PC-3 (cell line): Measurements from ENCODE around the gene BAIAP3. TPM values are rescaled to one million over a fixed set of nuclear protein-coding genes. Genes with fewer than 3 reads are reported as not detected.

Experiments
- ATAC-seq: fragments of 200-7000 bp; cut with Tn5 transposase; 2 replicates; pipeline ENCODE4 v1.9.1; 2020; ENCODE audit warnings: mild to moderate bottlenecking, moderate library complexity
- BruUV-seq: library from RNA; stranded (reverse); fragments of 400-500 nt; replicated peaks from 2 replicates; lab custom pipeline; 2021; lab: Mats Ljungman, UMichigan
- CTCF ChIA-PET: fragments of 300-600 bp; sonication (Branson Sonifier 250); formaldehyde crosslinking; loops from one replicate; lab custom pipeline; 2022; ENCODE audit warnings: antibody characterized with exemption; lab: Charles Lee
- POLR2A ChIA-PET: fragments of 300-600 bp; sonication (Branson Sonifier 250); formaldehyde crosslinking; loops from one replicate; lab custom pipeline; 2022; ENCODE audit warnings: antibody characterized with exemption; ENCODE audit not compliant: unreplicated experiment; lab: Charles Lee
- DNase-seq: peaks from one replicate; pipeline ENCODE4 v3.0.0-alpha.2; 2015
- H2AFZ ChIP-seq: fragments of 300-600 bp; sonication (generic); 2 replicates; pipeline ENCODE4 v1.6.0; 2016; ENCODE audit warnings: antibody characterized with exemption, low read length
- H3F3A ChIP-seq: fragments of 300-600 bp; sonication (generic); one replicate; pipeline ENCODE4 v1.6.0; 2017; ENCODE audit warnings: antibody characterized with exemption, low read length, control low read depth, mild to moderate bottlenecking; ENCODE audit not compliant: unreplicated experiment
- H3K27ac ChIP-seq: fragments of 300-600 bp; sonication (generic); 2 replicates; pipeline ENCODE4 v1.5.1; 2016; ENCODE audit warnings: mild to moderate bottlenecking, low read length
- H3K27me3 ChIP-seq: fragments of 300-600 bp; sonication (generic); 2 replicates; pipeline ENCODE4 v1.6.1; 2016; ENCODE audit warnings: low read length, mixed read lengths
- H3K36me3 ChIP-seq: fragments of 300-600 bp; sonication (generic); 2 replicates; pipeline ENCODE4 v1.6.1; 2016; ENCODE audit warnings: low read depth, mixed run types, low read length, mixed read lengths
- H3K4me1 ChIP-seq: fragments of 300-600 bp; sonication (generic); 2 replicates; pipeline ENCODE4 v1.5.1; 2016; ENCODE audit warnings: low read length; ENCODE audit not compliant: insufficient read depth
- H3K4me2 ChIP-seq: fragments of 300-600 bp; sonication (generic); 2 replicates; pipeline ENCODE4 v1.6.0; 2016; ENCODE audit warnings: low read length
- H3K4me3 ChIP-seq: fragments of 300-600 bp; sonication (generic); 2 replicates; pipeline ENCODE4 v1.5.1; 2016; ENCODE audit warnings: mild to moderate bottlenecking, low read length, mixed read lengths
- H3K79me2 ChIP-seq: fragments of 300-600 bp; sonication (generic); 2 replicates; pipeline ENCODE4 v1.6.1; 2017; ENCODE audit warnings: low read length, mixed read lengths
- H3K9ac ChIP-seq: fragments of 300-600 bp; sonication (generic); 2 replicates; pipeline ENCODE4 v1.6.0; 2016; ENCODE audit warnings: mild to moderate bottlenecking, low read length
- H3K9me2 ChIP-seq: fragments of 300-600 bp; sonication (generic); replicated peaks from 2 replicates; pipeline ENCODE4 v1.6.1; 2016; ENCODE audit warnings: mixed run types, low read length, mixed read lengths
- H3K9me3 ChIP-seq: fragments of 300-600 bp; sonication (generic); 2 replicates; pipeline ENCODE4 v1.6.1; 2016; ENCODE audit warnings: low read length, mixed read lengths
- H4K20me1 ChIP-seq: fragments of 300-600 bp; sonication (generic); 2 replicates; pipeline ENCODE4 v1.6.1; 2016; ENCODE audit warnings: low read length, mixed read lengths
- EZH2 ChIP-seq: fragments of 300-600 bp; sonication (generic); IDR thresholded peaks from one replicate; pipeline ENCODE4 v1.6.1; 2017; ENCODE audit warnings: antibody characterized with exemption, mild to moderate bottlenecking, low read length; ENCODE audit not compliant: unreplicated experiment
- EZH2phosphoT487 ChIP-seq: fragments of 300-600 bp; sonication (generic); IDR thresholded peaks from 2 replicates; pipeline ENCODE4 v1.6.1; 2018; ENCODE audit warnings: mild to moderate bottlenecking, antibody characterized with exemption, low read length, borderline replicate concordance
- intact Hi-C: fragments of 100-400 bp; cut with micrococcal nuclease; formaldehyde crosslinking; loops from 2 replicates; pipeline ENCODE4 v1.9.0; 2023
- total RNA-seq: library from RNA; depleted of rRNA; stranded (reverse); fragments of >200 nt; gene quantifications from 2 replicates; pipeline ENCODE4 v1.2.3, GENCODE V29; 2014
- TF ChIP-seq, protein P1 (sequence below): fragments of 300-600 bp; sonication (generic); conservative IDR thresholded peaks from 2 replicates; pipeline ENCODE4 v1.5.1; 2017; ENCODE audit warnings: antibody characterized with exemption, low read depth, mild to moderate bottlenecking, low read length

Gene BAIAP3
- total RNA-seq, 1 experiment from 2014 or later, result 13.1 TPM

DNA sequence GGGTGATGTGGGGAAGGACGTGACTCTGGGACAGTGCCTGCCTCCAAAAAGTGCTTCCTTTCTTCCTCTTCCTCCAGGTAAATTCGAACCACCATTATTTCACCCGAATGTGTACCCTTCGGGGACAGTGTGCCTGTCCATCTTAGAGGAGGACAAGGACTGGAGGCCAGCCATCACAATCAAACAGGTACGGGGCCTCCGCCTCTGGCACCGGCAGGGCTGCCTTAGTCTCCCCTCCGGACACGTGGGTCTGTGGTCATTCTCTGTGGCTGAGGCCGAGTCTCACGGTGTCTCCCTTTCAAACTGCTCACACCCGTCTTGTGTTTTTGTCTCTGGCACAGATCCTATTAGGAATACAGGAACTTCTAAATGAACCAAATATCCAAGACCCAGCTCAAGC lies 13.3 kb upstream of the BAIAP3 start:
- Histone ChIP-seq H3F3A (no peaks in the 10 kb centered on the region), H3K4me3 (no peak overlapping the region), H3K4me1 (no peaks in the 10 kb centered on the region), H3K79me2 (peaks cover 18% of the 10 kb centered on the region; the same call in 1 of the 2 replicates), H3K9me3 (no peaks in the 10 kb centered on the region), H3K27ac (no peak overlapping the region), H3K27me3 (no peaks in the 10 kb centered on the region), H4K20me1 (no peaks in the 10 kb centered on the region), H2AFZ (no peak overlapping the region), H3K9me2 (no peaks in the 10 kb centered on the region), H3K4me2 (no peak overlapping the region), H3K36me3 (peaks cover 37% of the 10 kb centered on the region), H3K9ac (no peak overlapping the region)
- intact Hi-C loops, result no loop called here
- ATAC-seq (no peak), DNase-seq (no peak)
- POLR2A ChIA-PET, result no interaction called here
- CTCF ChIA-PET, result no interaction called here
- no TSS peak for BruUV-seq
- TF ChIP-seq, protein P1, sequence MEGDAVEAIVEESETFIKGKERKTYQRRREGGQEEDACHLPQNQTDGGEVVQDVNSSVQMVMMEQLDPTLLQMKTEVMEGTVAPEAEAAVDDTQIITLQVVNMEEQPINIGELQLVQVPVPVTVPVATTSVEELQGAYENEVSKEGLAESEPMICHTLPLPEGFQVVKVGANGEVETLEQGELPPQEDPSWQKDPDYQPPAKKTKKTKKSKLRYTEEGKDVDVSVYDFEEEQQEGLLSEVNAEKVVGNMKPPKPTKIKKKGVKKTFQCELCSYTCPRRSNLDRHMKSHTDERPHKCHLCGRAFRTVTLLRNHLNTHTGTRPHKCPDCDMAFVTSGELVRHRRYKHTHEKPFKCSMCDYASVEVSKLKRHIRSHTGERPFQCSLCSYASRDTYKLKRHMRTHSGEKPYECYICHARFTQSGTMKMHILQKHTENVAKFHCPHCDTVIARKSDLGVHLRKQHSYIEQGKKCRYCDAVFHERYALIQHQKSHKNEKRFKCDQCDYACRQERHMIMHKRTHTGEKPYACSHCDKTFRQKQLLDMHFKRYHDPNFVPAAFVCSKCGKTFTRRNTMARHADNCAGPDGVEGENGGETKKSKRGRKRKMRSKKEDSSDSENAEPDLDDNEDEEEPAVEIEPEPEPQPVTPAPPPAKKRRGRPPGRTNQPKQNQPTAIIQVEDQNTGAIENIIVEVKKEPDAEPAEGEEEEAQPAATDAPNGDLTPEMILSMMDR, result no peak
- TF ChIP-seq EZH2phosphoT487 (no peak), EZH2 (no peak)

DNA sequence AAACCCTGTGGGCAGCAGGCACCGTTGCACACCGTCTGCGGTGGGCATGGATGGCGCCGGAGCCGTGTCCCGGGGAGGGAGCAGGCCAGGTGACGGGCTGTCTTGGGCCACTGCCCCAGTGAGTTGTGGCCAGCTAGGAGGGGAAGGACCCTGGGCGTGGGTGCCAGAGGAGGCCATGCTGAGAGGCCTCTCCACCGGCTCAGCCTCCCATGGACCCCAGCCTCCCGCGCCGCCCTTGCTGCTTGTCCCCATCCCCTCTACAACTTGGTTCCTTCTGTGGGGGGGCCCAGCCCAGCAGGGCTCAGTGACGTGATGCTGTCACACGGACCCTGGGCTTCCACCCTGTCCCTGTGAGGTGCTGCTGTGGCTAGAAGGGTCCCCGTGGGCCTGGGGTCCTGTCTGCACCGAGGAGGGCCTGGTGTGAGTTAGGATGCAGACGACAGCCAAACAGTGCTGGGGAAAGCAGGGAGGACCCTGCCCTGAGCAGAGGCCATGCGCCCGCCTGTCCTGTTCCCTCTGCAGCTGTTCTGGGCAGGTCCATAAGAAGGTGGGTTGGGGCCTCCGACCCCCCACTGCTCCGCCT lies 12.7 kb upstream of the BAIAP3 start:
- Histone ChIP-seq H3K9me2 (no peaks in the 10 kb centered on the region), H3F3A (no peaks in the 10 kb centered on the region), H3K36me3 (peaks cover 31% of the 10 kb centered on the region), H3K4me3 (no peak overlapping the region), H4K20me1 (no peaks in the 10 kb centered on the region), H2AFZ (no peak overlapping the region), H3K4me1 (no peaks in the 10 kb centered on the region), H3K9me3 (no peaks in the 10 kb centered on the region), H3K27ac (no peak overlapping the region), H3K4me2 (no peak overlapping the region), H3K79me2 (peaks cover 13% of the 10 kb centered on the region; the same call in 1 of the 2 replicates), H3K27me3 (no peaks in the 10 kb centered on the region), H3K9ac (no peak overlapping the region)
- ChIA-PET POLR2A (no interaction called here), CTCF (no interaction called here)
- DNase-seq, result no peak
- TF ChIP-seq EZH2phosphoT487 (no peak), EZH2 (no peak)
- TF ChIP-seq, protein P1, result no peak
- BruUV-seq, result no TSS peak
- intact Hi-C loops, result no loop called here
- ATAC-seq, result no peak

DNA sequence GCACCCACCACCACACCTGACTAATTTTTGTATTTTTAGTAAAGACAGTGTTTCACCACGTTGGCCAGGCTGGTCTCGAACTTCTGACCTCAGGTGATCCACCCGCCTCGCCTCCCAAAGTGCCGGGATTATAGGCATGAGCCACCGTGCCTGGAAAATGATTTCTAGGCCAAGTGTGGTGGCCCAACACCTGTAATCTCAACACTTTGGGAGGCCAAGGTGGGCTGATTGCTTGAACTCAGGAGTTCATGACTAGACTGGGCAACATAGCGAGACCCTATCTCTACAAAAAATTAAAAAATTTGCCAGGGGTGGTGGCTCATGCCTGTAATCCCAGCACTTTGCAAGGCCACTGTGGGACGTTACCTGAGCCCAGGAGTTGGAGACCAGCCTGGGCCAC lies 11.0 kb upstream of the BAIAP3 start:
- BruUV-seq, result no TSS peak
- DNase-seq (no peak), ATAC-seq (no peak)
- peaks cover under 1% of the 10 kb centered on the region; the same call in 1 of the 2 replicates for H3K79me2 ChIP-seq
- TF ChIP-seq, protein P1, result no peak
- no peak for TF ChIP-seq EZH2phosphoT487
- TF ChIP-seq EZH2, result no peak
- no peaks in the 10 kb centered on the region for H3K9me2 ChIP-seq
- intact Hi-C loops, result no loop called here
- H2AFZ ChIP-seq, result no peak overlapping the region
- H3K9me3 ChIP-seq, result no peaks in the 10 kb centered on the region
- CTCF ChIA-PET, result no interaction called here
- H3K4me1 ChIP-seq, result no peaks in the 10 kb centered on the region
- H3K4me2 ChIP-seq, result no peak overlapping the region
- H3K27me3 ChIP-seq, result no peaks in the 10 kb centered on the region
- peaks cover 16% of the 10 kb centered on the region; the same call in 1 of the 2 replicates for H3K36me3 ChIP-seq
- H4K20me1 ChIP-seq, result no peaks in the 10 kb centered on the region
- no peaks in the 10 kb centered on the region for H3F3A ChIP-seq
- no peak overlapping the region for H3K9ac ChIP-seq
- POLR2A ChIA-PET, result no interaction called here
- H3K4me3 ChIP-seq, result no peak overlapping the region
- no peak overlapping the region for H3K27ac ChIP-seq
